ENCODE results near the gene ARHGEF37.

Gene ARHGEF37

GRCh38 chr5:149604321-149604720, 23.0 kb downstream of the ARHGEF37 start:
- DNase-seq, result no peak

- DNase-seq, result no peak
These were observed 24.2 kb downstream of the ARHGEF37 start for GRCh38 chr5:149605354-149605997.

- no peak for DNase-seq
These were observed 24.9 kb downstream of the ARHGEF37 start for GRCh38 chr5:149605998-149606724.

- no peak for DNase-seq
These were observed 27.7 kb downstream of the ARHGEF37 start for GRCh38 chr5:149608936-149609545.

- DNase-seq, result no peak
These were observed 28.4 kb downstream of the ARHGEF37 start for GRCh38 chr5:149609640-149610219.

GRCh38 chr5:149610589-149611255, 29.4 kb downstream of the ARHGEF37 start:
- DNase-seq, result no peak

GRCh38 chr5:149611326-149611725, 30.0 kb downstream of the ARHGEF37 start:
- DNase-seq, result no peak

GRCh38 chr5:149614034-149614907, 33.0 kb downstream of the ARHGEF37 start:
- DNase-seq, result no peak

GRCh38 chr5:149615976-149616375, 34.7 kb downstream of the ARHGEF37 start:
- no peak for DNase-seq

- DNase-seq, result no peak
These were observed 35.5 kb downstream of the ARHGEF37 start for GRCh38 chr5:149616727-149617285.

GRCh38 chr5:149617760-149618306, 36.5 kb downstream of the ARHGEF37 start:
- no peak for DNase-seq

- no peak for DNase-seq
These were observed 37.4 kb downstream of the ARHGEF37 start for GRCh38 chr5:149618581-149619248.

GRCh38 chr5:149621415-149622098, 40.3 kb downstream of the ARHGEF37 start:
- DNase-seq, result no peak

- DNase-seq, result no peak
These were observed 41.2 kb downstream of the ARHGEF37 start for GRCh38 chr5:149622466-149622865.

GRCh38 chr5:149623473-149623872, 42.2 kb downstream of the ARHGEF37 start:
- no peak for DNase-seq

GRCh38 chr5:149627070-149627469, 45.8 kb downstream of the ARHGEF37 start:
- DNase-seq, result no peak

GRCh38 chr5:149628221-149628620, 46.9 kb downstream of the ARHGEF37 start:
- no peak for DNase-seq

- DNase-seq, result no peak
These were observed 47.6 kb downstream of the ARHGEF37 start for GRCh38 chr5:149628846-149629388.

- DNase-seq, result no peak
These were observed 48.1 kb downstream of the ARHGEF37 start for GRCh38 chr5:149629421-149629820.

- no peak for DNase-seq
These were observed 49.0 kb downstream of the ARHGEF37 start for GRCh38 chr5:149630337-149630736.
